Kidney epithelial cell (primary cell): ENCODE results near the gene SLMAP. TPM values are rescaled to one million over a fixed set of nuclear protein-coding genes. Genes with fewer than 3 reads are reported as not detected.

Source experiments
- DNase-seq: peaks from one replicate; pipeline ENCODE4 v3.0.0-alpha.2; 2010; ENCODE audit warnings: low read depth
- H3K27me3 ChIP-seq: 2 replicates; pipeline ENCODE4 v1.6.0; 2011; ENCODE audit warnings: low read length; ENCODE audit not compliant: control insufficient read depth, insufficient read depth
- H3K36me3 ChIP-seq: 2 replicates; pipeline ENCODE4 v1.5.1; 2011; ENCODE audit warnings: low read length; ENCODE audit not compliant: control insufficient read depth, insufficient read depth
- H3K4me3 ChIP-seq: 2 replicates; pipeline ENCODE4 v1.5.1; 2011; ENCODE audit warnings: low read depth, mild to moderate bottlenecking, control low read depth, low read length
- CTCF ChIP-seq: IDR thresholded peaks from 2 replicates; pipeline ENCODE4 v1.5.1; 2011; ENCODE audit warnings: mild to moderate bottlenecking, moderate library complexity, low read length, control low read depth, inconsistent platforms; ENCODE audit not compliant: insufficient read depth, poor library complexity, severe bottlenecking
- total RNA-seq: library from RNA; depleted of rRNA; stranded (reverse); fragments of >200 nt; gene quantifications from 2 replicates; pipeline ENCODE4 v1.2.3, GENCODE V29; 2015

The SLMAP gene
- total RNA-seq, 1 donor from 2014 or later = 48.6 TPM

DNA sequence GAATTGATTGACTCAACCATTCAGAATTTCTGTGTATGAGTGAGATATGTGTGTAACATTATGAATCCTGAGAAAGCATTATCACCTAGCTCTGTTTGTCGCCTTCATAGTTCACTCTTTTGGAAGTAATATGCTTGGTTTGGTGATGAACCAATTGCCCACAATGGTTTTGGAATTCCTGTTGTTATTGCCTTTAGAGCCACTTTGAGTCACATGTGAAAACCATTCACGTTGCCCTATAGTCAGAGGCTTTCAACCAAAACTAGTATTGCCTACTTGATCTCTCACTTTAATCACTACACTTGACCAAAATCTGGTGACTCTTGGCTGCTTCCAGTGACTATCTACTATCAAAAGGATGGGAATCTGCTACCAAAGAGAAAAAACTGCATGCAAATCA, 173.9 kb downstream of the SLMAP start:
- no peak for TF ChIP-seq CTCF
- no peak for DNase-seq
- Histone ChIP-seq H3K36me3 (no peaks in the 10 kb centered on the region), H3K27me3 (no peaks in the 10 kb centered on the region), H3K4me3 (no peak overlapping the region)

DNA sequence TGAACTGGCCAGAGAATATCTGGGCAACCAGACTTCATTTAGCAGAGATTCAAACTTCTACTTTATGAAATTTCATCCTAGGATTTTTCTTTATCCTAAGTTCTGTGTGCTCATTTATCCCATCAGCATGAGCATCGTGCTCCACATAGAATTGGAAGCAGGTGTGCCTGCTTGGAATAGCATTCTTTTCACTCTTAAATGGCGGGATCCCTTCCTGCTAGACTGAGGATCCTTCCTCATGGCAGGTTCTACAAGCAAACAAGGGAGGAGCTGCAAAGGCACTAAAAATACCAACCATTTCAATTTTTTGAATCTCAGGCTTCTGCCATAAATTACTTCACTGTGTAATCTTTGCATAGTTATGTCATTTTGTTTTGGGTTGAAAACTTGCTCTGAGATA, 177.5 kb downstream of the SLMAP start:
- Histone ChIP-seq H3K4me3 (no peak overlapping the region), H3K36me3 (no peaks in the 10 kb centered on the region), H3K27me3 (no peaks in the 10 kb centered on the region)
- TF ChIP-seq CTCF = no peak
- no peak for DNase-seq

DNA sequence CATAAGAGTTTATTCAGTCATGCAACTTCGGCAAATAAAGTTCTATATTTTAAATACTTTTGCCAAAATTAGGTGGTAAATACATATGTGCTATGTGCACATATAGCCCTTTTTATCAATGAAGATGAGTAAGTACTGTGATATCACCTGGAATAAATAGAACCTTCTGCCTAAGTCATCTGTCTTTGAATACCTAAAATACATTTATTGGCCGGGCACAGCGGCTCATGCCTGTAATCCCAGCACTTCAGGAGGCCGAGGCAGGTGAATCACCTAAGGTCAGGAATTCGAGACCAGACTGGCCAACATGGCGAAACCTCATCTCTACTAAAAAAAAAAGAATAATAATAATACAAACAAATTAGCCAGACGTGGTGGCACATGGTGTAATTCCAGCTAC, 178.3 kb downstream of the SLMAP start:
- no peak for TF ChIP-seq CTCF
- DNase-seq = no peak
- Histone ChIP-seq H3K36me3 (no peaks in the 10 kb centered on the region), H3K4me3 (no peak overlapping the region), H3K27me3 (no peaks in the 10 kb centered on the region)

DNA sequence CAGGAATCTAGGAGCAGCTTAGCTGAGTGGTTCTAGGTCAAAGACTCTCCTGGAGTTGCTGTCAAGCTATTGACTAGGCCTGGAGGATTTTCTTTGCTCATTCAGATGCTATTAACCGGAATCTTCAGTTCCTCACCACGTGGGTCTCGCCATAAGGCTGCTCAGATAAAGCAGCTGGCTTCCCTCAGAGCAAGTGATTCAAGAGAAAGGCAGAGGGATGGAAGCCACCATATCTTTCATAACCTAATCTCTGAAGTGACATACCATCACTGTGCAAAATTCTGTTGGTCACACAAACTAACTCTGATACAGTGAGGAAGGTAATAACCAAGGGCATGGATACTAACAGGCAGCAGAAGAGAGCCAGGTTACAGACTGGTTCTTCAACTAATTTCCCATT, 179.4 kb downstream of the SLMAP start:
- Histone ChIP-seq H3K36me3 (no peaks in the 10 kb centered on the region), H3K4me3 (no peak overlapping the region), H3K27me3 (no peaks in the 10 kb centered on the region)
- DNase-seq = no peak
- TF ChIP-seq CTCF = no peak

- no peaks in the 10 kb centered on the region for H3K36me3 ChIP-seq
- no peak for DNase-seq
- H3K4me3 ChIP-seq = no peak overlapping the region
- no peaks in the 10 kb centered on the region for H3K27me3 ChIP-seq
- TF ChIP-seq CTCF = no peak
Observed at GRCh38 chr3:57937092-57937491, 181.0 kb downstream of the SLMAP start.

DNA sequence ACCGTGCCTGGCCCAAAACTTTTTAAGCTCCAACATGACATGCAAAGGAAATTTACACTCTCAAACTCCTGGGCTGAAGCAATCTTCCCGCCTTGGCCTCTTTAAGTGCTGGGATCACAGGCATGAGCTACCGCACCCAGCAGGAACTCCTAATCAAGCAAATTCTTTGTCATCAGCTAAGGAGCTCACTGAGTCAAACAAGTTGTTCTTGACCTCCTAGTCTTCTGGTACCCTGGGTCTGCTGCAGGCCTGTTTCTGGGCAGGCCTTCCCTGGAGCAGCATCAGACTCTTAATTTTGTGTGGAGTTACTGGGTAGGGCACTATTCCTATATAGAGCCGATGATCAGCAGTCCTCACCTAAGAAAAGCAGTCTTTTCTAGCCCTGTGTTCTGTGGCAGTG, 183.7 kb downstream of the SLMAP start:
- TF ChIP-seq CTCF = no peak
- no peak overlapping the region for H3K4me3 ChIP-seq
- DNase-seq = no peak
- H3K27me3 ChIP-seq = no peaks in the 10 kb centered on the region
- no peaks in the 10 kb centered on the region for H3K36me3 ChIP-seq
